BLaER1 treated with 17β-estradiol and CSF1 and Interleukin-3, amounts not matched to agents 10 nM and 100 nM (cell line): Measurements from ENCODE around the gene DLL1.

ENCODE experiments used
- H3K27ac ChIP-seq, 11 experiments: shearing (Covaris generic); formaldehyde crosslinking; 2 replicates each; pipeline ENCODE4 v1.8.1; 2022
- H3K27me3 ChIP-seq, 11 experiments: shearing (Covaris generic); formaldehyde crosslinking; 2 replicates each; pipeline ENCODE4 v1.8.1; 2022
- H3K36me3 ChIP-seq, 11 experiments: shearing (Covaris generic); formaldehyde crosslinking; 2 replicates each; pipeline ENCODE4 v1.8.1; 2022
- H3K4me1 ChIP-seq, 10 experiments: shearing (Covaris generic); formaldehyde crosslinking; 2 replicates each; pipeline ENCODE4 v1.8.1; 2022
- H3K4me2 ChIP-seq, 11 experiments: shearing (Covaris generic); formaldehyde crosslinking; 2 replicates each; pipeline ENCODE4 v1.8.1; 2022
- H3K4me3 ChIP-seq, 10 experiments: shearing (Covaris generic); formaldehyde crosslinking; 2 replicates each; pipeline ENCODE4 v1.8.1; 2022
- H3K9ac ChIP-seq, 11 experiments: shearing (Covaris generic); formaldehyde crosslinking; 2 replicates each; pipeline ENCODE4 v1.8.1; 2022
- H3K9me3 ChIP-seq, 11 experiments: shearing (Covaris generic); formaldehyde crosslinking; replicated peaks in 1 of 11; 2 replicates each; pipeline ENCODE4 v1.8.1; 2022
- H4K20me1 ChIP-seq, 11 experiments: shearing (Covaris generic); formaldehyde crosslinking; 2 replicates each; pipeline ENCODE4 v1.8.1; 2022
- Cebpa-rat ChIP-seq, 11 experiments: shearing (Covaris generic); IDR thresholded peaks; 2 replicates each; pipeline ENCODE4 v1.8.1; 2022

DLL1 gene

DNA sequence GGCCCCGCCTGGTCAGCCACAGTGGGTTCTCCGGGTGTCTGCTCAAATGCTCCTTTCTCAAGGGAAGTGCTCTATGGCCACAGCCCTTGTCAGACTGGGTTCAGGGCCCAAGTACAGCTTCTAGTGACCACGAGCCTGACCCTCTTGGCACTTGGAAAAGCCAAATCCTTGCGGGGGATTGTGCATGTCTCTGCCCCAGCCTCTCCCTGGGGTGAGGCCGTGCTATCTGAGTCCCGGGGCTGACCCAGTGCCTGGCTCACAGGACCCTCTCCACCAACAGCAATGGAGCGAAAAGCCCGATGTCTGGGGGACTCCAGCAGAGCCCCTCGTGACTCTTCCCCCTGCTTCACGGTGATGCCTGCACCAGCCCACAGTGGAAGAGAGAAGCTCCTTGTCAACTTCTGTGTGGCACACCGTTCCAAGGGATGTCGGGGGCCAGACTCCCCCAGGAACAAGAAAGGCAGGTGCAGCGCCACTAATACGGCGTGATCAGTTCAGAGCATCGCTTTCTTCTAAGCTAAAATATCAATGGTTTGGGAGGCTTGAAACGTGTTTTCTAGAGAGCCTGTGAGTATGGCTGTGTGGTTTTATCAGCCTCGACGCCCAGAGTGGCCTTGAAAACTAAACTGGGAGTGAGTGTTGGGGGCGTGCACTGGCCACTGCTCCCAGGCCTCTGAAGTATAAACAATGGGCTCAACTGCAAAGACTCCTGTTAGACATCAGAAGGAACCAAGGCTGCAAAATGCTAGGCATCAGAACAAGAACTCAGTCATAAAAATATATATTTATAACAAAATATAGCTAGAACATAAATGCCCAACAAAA, 51.9 kb downstream of the DLL1 start:
- Histone ChIP-seq H3K27ac (no peak overlapping the region), H3K4me1 (0 out of 20 replicates have a peak, but pooled peaks cover 0 to 1% (median 0%) of the 10 kb centered on the region in 10 experiments), H3K4me2 (no peak overlapping the region), H3K36me3 (no peaks in the 10 kb centered on the region), H4K20me1 (no peaks in the 10 kb centered on the region; a peak in 2 of 22 replicates), H3K9me3 (no peaks in the 10 kb centered on the region), H3K27me3 (no peaks in the 10 kb centered on the region), H3K9ac (no peak overlapping the region), H3K4me3 (no peak overlapping the region)
- no peak for TF ChIP-seq Cebpa-rat (IDR thresholded peaks at IDR 0.05)

DNA sequence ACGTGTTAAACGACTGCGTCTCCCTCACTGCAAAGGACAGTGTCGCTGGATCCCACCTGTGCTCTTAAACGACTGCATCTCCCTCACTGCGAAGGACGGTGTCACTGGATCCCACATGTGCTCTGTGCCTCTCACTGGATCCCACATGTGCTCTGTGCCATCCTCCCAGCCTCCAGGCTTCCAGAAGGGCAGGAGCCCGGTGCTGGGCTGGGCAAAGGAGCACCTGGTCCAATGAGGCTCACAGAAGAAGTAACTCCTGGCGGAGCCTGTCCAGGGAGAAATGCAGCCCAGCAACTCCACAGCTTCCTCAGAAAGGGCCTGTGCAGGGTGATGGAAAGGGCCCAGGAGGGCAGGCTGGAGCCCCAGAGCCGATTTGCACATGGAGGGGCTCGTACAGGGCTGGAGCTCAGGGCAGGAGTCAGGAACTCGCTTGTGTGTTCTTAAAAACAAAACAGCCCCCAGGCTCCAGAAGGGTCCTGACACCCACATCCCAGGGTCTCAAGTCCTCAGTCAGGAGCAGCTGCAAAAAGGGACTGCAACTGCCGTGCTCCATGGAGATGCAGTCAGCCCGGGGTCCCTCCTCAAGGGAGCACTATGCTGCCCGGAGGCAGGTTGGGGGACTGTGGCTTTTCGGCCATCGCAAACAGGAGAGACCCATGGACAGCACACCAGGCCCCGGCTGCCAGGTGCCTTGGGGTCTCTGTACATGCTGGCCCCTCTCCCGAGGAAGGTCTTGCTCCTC, 52.7 kb downstream of the DLL1 start:
- Histone ChIP-seq H3K9me3 (no peaks in the 10 kb centered on the region), H3K9ac (no peak overlapping the region), H3K27me3 (no peaks in the 10 kb centered on the region), H3K27ac (no peak overlapping the region), H3K4me1 (no peaks in the 10 kb centered on the region), H3K4me3 (no peak overlapping the region), H3K36me3 (no peaks in the 10 kb centered on the region), H3K4me2 (no peak overlapping the region), H4K20me1 (peaks cover 0 to 7% (median 0%) of the 10 kb centered on the region in 11 experiments; a peak in 2 of 22 replicates)
- TF ChIP-seq Cebpa-rat (IDR thresholded peaks at IDR 0.05), result no peak

DNA sequence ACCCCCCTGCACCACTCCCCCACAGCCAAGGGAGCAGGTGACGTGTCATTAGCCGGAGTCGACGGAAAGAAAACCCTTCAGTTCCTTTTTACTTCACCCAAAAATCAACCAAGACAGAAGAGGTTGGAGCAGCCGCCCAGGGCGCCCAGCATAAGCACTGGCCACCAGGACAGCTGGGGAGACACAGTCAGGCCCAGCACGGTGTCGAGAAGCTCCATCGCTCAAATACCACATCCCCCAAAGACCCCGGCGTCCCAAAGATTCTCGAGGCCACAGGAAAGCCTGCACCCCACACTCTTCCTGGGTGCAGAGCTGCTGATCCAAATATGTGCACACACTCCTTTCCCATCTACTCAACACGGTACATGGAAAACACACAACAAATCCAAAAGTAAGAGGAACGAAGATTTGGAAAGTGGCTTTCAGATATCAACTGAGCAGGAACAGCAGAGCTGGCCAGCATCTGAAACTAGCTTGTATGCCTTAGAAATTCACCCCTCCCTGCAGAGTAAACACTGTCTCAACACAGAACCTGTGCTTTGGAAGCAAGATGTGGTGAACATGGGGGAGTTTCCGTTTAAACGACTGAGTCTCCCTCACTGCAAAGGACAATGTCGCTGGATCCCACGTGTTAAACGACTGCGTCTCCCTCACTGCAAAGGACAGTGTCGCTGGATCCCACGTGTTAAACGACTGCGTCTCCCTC, 54.6 kb downstream of the DLL1 start:
- Histone ChIP-seq H3K4me2 (no peak overlapping the region), H3K27me3 (peaks cover 0 to 6% (median 0%) of the 10 kb centered on the region in 11 experiments; a peak in 3 of 22 replicates)
- TF ChIP-seq Cebpa-rat (IDR thresholded peaks at IDR 0.05), result no peak

DNA sequence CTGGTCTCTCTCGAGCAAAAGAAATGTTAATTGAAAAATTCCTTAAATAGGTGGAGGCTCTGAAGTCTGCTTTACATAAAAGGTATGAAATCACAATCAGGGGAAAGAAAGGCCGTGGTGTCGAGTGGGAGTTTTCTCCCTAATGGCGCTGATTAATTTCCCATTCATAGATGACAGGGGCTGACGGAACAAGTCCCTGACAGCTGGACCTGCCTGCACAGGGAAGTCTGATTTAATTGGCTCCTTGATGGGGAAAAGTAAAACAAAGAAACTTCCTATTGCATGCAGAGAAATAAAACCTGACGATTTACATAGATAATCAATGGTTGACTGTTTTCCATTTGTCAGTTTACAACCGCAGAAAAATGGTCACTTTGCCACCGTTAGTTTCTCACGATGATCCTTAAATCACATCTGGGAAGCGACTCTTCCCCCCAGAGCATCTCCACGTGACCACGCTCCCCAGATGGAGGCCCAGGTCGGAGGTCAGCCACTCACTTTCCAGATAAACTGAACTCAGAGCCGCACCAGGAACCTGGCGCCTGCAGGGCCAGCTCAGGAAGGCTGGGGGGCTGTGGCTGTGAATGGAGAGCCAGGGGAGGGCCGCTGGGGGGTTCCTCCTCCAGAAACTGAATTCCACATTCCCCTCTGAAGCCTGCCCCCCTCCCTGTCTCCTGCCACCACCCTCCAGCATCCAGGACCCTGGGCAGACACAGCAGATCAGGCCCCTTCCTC, 55.3 kb downstream of the DLL1 start:
- Histone ChIP-seq H3K9ac (no peak overlapping the region), H3K27ac (no peak overlapping the region), H3K27me3 (peaks cover 0 to 10% (median 0%) of the 10 kb centered on the region in 11 experiments; a peak in 3 of 22 replicates), H3K36me3 (no peaks in the 10 kb centered on the region), H3K4me1 (peaks cover 0 to 12% (median 0%) of the 10 kb centered on the region in 10 experiments; a peak in 5 of 20 replicates), H3K4me3 (no peak overlapping the region), H3K9me3 (no peaks in the 10 kb centered on the region), H4K20me1 (peaks cover 0 to 21% (median 0%) of the 10 kb centered on the region in 11 experiments; a peak in 3 of 22 replicates), H3K4me2 (no peak overlapping the region)
- TF ChIP-seq Cebpa-rat (IDR thresholded peaks at IDR 0.05), result no peak

More for the DNA sequence above, 54.6 kb downstream of the DLL1 start:
- Histone ChIP-seq H3K9me3 (no peaks in the 10 kb centered on the region), H3K4me1 (peaks cover 0 to 5% (median 0%) of the 10 kb centered on the region in 10 experiments; a peak in 4 of 20 replicates), H3K36me3 (no peaks in the 10 kb centered on the region), H3K9ac (no peak overlapping the region), H3K27ac (no peak overlapping the region), H3K4me3 (no peak overlapping the region), H4K20me1 (peaks cover 0 to 17% (median 0%) of the 10 kb centered on the region in 11 experiments; a peak in 3 of 22 replicates)

DNA sequence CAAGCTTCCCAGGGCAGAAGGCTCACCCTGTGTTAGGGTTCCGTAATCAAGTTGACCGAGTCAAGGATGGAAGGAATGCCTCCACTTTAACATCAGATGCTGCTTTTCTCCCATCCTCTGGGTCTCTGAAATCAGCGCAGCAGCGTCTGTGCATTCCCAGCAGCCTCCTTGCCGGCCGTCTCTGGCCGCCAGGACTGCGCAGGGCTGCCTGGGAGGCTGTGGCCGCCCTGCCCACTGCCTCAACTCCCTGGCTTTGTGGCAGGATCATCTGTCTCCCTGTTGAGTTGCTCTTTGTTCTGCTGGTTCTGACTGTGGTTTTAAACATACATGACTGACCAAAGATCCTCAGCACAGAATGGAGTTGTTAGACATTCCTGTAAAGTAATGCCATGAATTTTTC, 56.5 kb downstream of the DLL1 start:
- no peak for TF ChIP-seq Cebpa-rat (IDR thresholded peaks at IDR 0.05)
- H3K27ac ChIP-seq, result no peak overlapping the region
- peaks cover 0 to 10% (median 0%) of the 10 kb centered on the region in 11 experiments; a peak in 3 of 22 replicates for H3K27me3 ChIP-seq
- H3K9ac ChIP-seq, result 0 out of 22 replicates have a peak overlapping the region, but pooled peaks of 1 of the 11 experiments have one; percentile 19
- H3K4me2 ChIP-seq, result no peak overlapping the region
- H3K4me1 ChIP-seq, result peaks cover 0 to 12% (median 0%) of the 10 kb centered on the region in 10 experiments; a peak in 5 of 20 replicates
- no peak overlapping the region for H3K4me3 ChIP-seq
- no peaks in the 10 kb centered on the region for H3K36me3 ChIP-seq
- H4K20me1 ChIP-seq, result peaks cover 0 to 21% (median 0%) of the 10 kb centered on the region in 11 experiments; a peak in 4 of 22 replicates
- no peaks in the 10 kb centered on the region for H3K9me3 ChIP-seq

DNA sequence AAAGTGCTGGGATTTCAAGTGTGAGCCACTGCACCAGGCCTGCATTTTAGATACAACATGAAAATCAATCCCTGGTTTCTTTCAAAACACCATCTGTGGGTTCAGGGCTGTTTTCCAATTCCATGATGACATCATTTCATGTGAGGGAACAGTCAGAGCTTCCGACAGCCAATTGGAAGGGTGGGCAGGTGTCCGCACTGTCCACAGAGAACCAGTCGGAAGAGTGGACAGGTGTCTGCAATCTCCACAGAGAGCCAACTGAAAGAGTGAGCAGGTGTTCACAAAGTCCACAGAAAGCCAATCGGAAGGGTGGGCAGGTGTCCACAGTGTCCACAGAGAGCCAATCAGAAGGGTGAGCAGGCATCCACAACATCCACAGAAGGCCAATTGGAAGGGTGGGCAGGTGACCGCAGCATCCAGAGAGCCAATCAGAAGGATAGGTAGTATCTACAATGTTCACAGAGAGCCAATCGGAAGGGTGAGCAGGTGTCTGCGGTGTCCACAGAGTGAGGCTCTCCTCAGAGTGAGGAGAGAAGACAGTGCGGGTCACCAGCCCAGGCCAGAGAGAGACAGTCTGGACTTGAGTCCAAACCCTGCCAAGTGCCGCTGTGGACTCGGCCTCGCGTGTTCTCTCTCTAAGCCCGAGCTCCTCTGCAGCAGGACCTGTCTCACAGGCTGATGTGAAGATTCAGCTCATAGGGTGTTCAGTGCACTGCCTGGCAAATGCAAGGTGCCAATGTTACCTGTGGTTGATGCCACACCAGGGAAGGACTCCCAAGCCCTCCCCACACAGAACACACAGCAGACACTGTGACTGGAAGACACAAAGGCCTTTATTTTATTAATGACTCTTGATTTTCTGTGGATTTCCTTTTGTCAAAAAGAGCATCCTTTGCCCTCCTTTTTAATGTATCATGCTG, 57.3 kb downstream of the DLL1 start:
- H3K4me1 ChIP-seq, result peaks cover 0 to 12% (median 0%) of the 10 kb centered on the region in 10 experiments; a peak in 5 of 20 replicates
- H3K4me3 ChIP-seq, result no peak overlapping the region
- H3K9me3 ChIP-seq, result no peaks in the 10 kb centered on the region
- H3K27ac ChIP-seq, result no peak overlapping the region
- H4K20me1 ChIP-seq, result peaks cover 0 to 29% (median 0%) of the 10 kb centered on the region in 11 experiments; a peak in 4 of 22 replicates
- H3K9ac ChIP-seq, result no peak overlapping the region
- H3K27me3 ChIP-seq, result peaks cover 0 to 12% (median 0%) of the 10 kb centered on the region in 11 experiments; a peak in 3 of 22 replicates
- H3K36me3 ChIP-seq, result no peaks in the 10 kb centered on the region
- TF ChIP-seq Cebpa-rat (IDR thresholded peaks at IDR 0.05), result no peak
- no peak overlapping the region for H3K4me2 ChIP-seq
